Osteocyte (in vitro differentiated cells): ENCODE data around the gene CMTM6. TPM values are rescaled to one million over a fixed set of nuclear protein-coding genes. Genes with fewer than 3 reads are reported as not detected.

ENCODE experiments used
- DNase-seq: peaks from one replicate; pipeline ENCODE4 v3.0.0; 2021; ENCODE audit warnings: mixed read lengths; ENCODE audit not compliant: unreplicated experiment; ENCODE audit errors: extremely low spot score
- H3K27ac Mint-ChIP-seq: one replicate; pipeline ENCODE4 v1.8.0; 2021; ENCODE audit warnings: mild to moderate bottlenecking, mixed read lengths; ENCODE audit not compliant: unreplicated experiment
- H3K27me3 Mint-ChIP-seq: one replicate; pipeline ENCODE4 v1.8.0; 2021; ENCODE audit warnings: mixed read lengths; ENCODE audit not compliant: unreplicated experiment
- H3K36me3 Mint-ChIP-seq: one replicate; pipeline ENCODE4 v1.8.0; 2021; ENCODE audit warnings: mixed read lengths; ENCODE audit not compliant: unreplicated experiment
- H3K4me1 Mint-ChIP-seq: one replicate; pipeline ENCODE4 v1.8.0; 2021; ENCODE audit warnings: mixed read lengths; ENCODE audit not compliant: unreplicated experiment
- H3K4me3 Mint-ChIP-seq: one replicate; pipeline ENCODE4 v1.8.0; 2021; ENCODE audit warnings: mild to moderate bottlenecking, moderate library complexity, mixed read lengths; ENCODE audit not compliant: unreplicated experiment
- H3K9me3 Mint-ChIP-seq: one replicate; pipeline ENCODE4 v1.8.0; 2021; ENCODE audit warnings: mixed read lengths; ENCODE audit not compliant: unreplicated experiment
- long read RNA-seq: library from polyadenylated mRNA; unstranded; transcript quantifications from one replicate; pipeline ENCODE4 v2.0.0, GENCODE V29; 2021
- total RNA-seq: library from RNA; stranded (reverse); gene quantifications from 2 replicates; pipeline ENCODE4 v1.2.1, GENCODE V29; 2021
- TF ChIP-seq, protein P1 (sequence below): fragments of 200-600 bp; sonication (generic); IDR thresholded peaks from 2 replicates; pipeline ENCODE4 v1.5.0; 2021; ENCODE audit warnings: antibody characterized with exemption, mild to moderate bottlenecking, moderate library complexity

CMTM6 gene, protein sequence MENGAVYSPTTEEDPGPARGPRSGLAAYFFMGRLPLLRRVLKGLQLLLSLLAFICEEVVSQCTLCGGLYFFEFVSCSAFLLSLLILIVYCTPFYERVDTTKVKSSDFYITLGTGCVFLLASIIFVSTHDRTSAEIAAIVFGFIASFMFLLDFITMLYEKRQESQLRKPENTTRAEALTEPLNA
- total RNA-seq = 60.4 and 61.5 TPM in 2 replicates
- long read RNA-seq, transcript CMTM6-201 (4 exons, 3,863 nt) = major isoform, 1,408 of 1,433 reads
- long read RNA-seq, partial matches to known transcripts = 22 of 1,433 reads
- long read RNA-seq, other reads (novel, unspliced or antisense) = 3 of 1,433 reads

DNA sequence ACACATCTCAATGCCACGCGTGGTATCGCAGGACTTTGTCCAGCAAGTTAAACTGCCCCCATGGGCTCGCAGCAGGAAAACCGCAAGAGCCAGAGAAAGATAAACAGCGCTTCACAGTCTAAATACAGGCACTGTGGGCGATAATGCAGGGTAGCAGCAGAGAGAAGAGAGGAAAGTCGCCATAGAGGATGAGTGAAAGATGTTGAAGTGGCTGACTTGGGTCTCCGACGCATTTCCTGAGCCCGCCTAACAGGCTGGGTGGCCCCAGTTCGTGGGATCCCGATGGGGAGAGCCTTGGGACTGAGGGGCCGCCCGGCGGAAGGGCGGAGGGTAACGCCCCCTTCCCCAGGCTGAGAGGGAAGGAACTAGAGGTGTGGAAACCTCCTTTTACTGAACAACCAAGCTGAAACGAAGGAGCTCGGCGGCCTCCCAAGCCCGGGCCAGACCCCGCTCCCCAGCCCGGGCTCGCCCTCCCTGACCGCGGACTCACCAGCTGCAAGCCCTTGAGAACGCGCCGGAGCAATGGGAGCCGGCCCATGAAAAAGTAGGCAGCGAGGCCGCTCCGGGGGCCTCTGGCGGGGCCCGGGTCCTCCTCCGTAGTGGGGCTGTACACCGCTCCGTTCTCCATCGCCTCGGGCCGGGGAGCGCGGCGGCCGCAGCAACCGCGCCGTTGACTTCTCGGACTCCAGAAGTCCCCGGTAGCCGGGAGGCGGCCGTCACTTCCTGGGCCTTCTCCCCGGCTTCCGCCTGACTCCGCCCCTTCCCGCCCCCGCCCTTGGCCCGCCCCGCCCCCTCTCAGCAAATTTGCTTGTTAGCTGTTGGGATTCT, at the start of gene CMTM6:
Gene CMTM6, minus strand, starts transcription at position 735 of the 828 bp plus-strand sequence. Its CDS starts 107 bp downstream, at position 628.
- Mint-ChIP-seq H3K4me1 (peaks cover 27% of the 10 kb centered on the region), H3K36me3 (peaks cover 4% of the 10 kb centered on the region), H3K27me3 (no peaks in the 10 kb centered on the region), H3K9me3 (no peaks in the 10 kb centered on the region), H3K27ac (peak within 1 kb of the TSS; percentile 98), H3K4me3 (peak within 1 kb of the TSS; percentile 94)
- TF ChIP-seq, protein P1, sequence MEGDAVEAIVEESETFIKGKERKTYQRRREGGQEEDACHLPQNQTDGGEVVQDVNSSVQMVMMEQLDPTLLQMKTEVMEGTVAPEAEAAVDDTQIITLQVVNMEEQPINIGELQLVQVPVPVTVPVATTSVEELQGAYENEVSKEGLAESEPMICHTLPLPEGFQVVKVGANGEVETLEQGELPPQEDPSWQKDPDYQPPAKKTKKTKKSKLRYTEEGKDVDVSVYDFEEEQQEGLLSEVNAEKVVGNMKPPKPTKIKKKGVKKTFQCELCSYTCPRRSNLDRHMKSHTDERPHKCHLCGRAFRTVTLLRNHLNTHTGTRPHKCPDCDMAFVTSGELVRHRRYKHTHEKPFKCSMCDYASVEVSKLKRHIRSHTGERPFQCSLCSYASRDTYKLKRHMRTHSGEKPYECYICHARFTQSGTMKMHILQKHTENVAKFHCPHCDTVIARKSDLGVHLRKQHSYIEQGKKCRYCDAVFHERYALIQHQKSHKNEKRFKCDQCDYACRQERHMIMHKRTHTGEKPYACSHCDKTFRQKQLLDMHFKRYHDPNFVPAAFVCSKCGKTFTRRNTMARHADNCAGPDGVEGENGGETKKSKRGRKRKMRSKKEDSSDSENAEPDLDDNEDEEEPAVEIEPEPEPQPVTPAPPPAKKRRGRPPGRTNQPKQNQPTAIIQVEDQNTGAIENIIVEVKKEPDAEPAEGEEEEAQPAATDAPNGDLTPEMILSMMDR = no peak
- peak; percentile 91 for DNase-seq

DNA sequence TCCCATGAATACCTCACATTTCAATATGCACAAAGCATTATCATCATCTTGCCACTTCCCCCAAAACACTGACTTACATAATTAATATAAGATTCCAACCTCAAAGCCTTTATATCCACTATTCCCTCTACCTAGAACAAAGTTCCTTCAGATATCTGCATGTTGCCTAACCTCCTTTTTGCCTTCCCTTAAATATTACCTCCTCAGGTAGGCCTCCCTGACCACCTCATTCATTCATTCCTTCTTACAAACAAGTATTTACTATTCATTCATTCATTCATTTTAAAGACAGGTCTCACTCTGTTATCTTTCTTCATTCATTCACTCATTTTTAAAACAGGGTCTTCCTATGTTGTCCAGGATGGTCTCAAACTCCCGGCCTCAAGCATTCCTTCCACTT, 49.4 kb upstream of the CMTM6 start:
- no peak for DNase-seq
- H3K27ac Mint-ChIP-seq = no peak overlapping the region

DNA sequence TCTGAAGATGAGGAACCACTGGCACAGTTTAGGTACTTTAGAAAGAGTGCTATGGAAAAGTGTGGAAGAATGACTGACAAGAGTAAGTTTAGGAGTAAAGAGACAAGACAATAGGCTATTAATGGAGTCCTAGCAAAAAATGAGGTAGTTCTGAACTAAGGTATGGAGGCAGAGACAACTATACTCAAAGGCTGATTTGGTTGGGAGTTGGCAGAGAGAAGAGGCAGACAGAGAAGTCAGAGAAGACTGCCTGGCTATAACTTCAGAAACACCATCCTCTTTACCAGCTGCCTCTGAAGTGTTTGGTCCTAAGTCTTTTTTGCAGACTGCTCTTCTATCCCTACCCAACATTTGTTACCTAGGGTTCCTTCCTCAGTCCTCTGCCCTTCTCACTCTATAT, 48.8 kb upstream of the CMTM6 start:
- DNase-seq = no peak
- H3K4me3 Mint-ChIP-seq = no peak overlapping the region
- H3K27me3 Mint-ChIP-seq = no peaks in the 10 kb centered on the region
- H3K4me1 Mint-ChIP-seq = peaks cover 31% of the 10 kb centered on the region
- H3K27ac Mint-ChIP-seq = peak overlapping the region; percentile 12
- TF ChIP-seq, protein P1 = no peak
- peaks cover 6% of the 10 kb centered on the region for H3K36me3 Mint-ChIP-seq
- H3K9me3 Mint-ChIP-seq = no peaks in the 10 kb centered on the region

More for the DNA sequence above, 49.4 kb upstream of the CMTM6 start:
- no peaks in the 10 kb centered on the region for H3K9me3 Mint-ChIP-seq
- TF ChIP-seq, protein P1 = no peak
- H3K27me3 Mint-ChIP-seq = no peaks in the 10 kb centered on the region
- H3K4me1 Mint-ChIP-seq = peaks cover 34% of the 10 kb centered on the region
- H3K4me3 Mint-ChIP-seq = no peak overlapping the region
- H3K36me3 Mint-ChIP-seq = peaks cover 5% of the 10 kb centered on the region

DNA sequence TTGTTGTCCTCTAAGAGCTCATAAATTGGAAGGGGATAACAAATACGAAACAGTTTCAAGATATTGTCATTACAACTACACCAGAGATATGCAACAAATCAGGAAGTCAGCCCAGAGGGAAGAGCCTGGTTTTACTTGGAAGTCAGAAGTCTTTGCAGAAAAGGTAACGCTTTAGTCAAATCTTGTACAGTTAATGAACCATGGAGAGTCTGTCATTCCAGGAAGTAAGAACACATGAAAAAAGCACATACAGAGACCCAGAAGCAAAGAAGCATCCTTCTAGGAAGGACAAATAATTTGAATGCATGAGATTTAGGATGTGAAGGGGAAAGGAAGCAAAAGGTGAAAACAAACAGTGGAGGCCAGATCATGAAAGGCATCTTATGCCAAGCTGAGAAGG, 48.4 kb upstream of the CMTM6 start:
- peak overlapping the region; percentile 12 for H3K27ac Mint-ChIP-seq

More for the DNA sequence above, 48.4 kb upstream of the CMTM6 start:
- no peak for DNase-seq
- Mint-ChIP-seq H3K36me3 (peaks cover 7% of the 10 kb centered on the region), H3K4me1 (peaks cover 30% of the 10 kb centered on the region), H3K9me3 (no peaks in the 10 kb centered on the region), H3K27me3 (no peaks in the 10 kb centered on the region), H3K4me3 (no peak overlapping the region)
- TF ChIP-seq, protein P1 = no peak
